ENCODE data around the gene BCLAF3. TPM values are rescaled to one million over a fixed set of nuclear protein-coding genes. Genes with fewer than 3 reads are reported as not detected.
A peak's percentile ranks its signal among the peaks of the same experiment; 100 is the strongest.

Gene BCLAF3
- total and polyA plus RNA-seq, 2 donors (not counting 1 experiment from before 2014, with no cell fraction given): 3.1 to 21.5 TPM

DNA sequence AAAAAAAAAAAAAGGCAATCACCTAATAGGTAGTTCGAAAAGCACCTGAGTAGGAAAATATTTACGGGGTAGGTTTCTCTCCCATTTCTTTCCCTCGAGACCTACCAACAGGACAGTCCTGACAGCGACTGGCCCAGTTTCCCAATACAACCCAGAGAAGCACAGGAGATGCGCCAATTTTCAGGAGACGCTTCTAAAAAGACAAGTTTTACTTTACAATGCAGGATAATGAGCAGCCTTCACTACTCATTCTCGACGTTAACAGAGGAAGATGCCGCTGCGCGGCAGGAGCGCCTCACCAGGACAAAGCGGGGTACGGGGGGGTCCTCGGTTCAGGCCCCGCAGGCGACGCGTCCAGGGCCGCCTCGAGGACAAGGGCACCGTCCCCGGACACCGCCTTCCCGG, 708 bp downstream of the BCLAF3 start:
- H2AFZ ChIP-seq (ENCODE audit: insufficient read depth, low read depth, low read length, poor library complexity, severe bottlenecking): peak overlapping the region; percentile 70
- 4% methylated on average over 20 of the region's 25 CpGs for WGBS (ENCODE audit: insufficient coverage)
- peaks cover 20% of the 10 kb centered on the region for H3K4me1 Mint-ChIP-seq

DNA sequence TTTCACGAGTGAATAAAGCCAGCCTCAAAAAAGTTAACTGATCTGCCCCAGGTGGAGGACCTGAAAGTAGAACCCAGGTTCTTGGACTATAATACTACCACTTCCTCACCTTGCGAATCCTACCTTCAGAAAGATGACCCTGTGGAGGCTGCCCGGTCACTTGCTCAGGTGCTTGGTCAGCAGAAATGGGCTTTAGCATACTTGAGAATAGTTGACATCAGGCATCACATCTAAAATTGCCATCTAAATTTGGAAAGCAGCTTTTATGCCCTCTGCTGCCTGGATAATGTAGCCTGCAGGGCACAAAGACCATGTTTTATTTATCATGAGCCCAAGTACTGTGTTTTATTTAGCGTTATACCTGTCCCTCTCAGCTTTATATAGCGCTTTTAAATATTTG, 3.0 kb downstream of the BCLAF3 start:
- peaks cover 6 to 11% of the 10 kb centered on the region in 2 donors for H3K4me1 ChIP-seq (ENCODE audit: control insufficient read depth in 2 of 2, insufficient read depth in 2 of 2, low read length in 2 of 2)
- ChIA-PET CTCF (interaction anchor here (1.5 kb wide), 1 partner anchor 83 kb away, joined by 5 read pairs; no protein-coding TSS in a partner anchor), POLR2A (no interaction called here)
- TF ChIP-seq EZH2 (IDR thresholded peaks at IDR 0.05; ENCODE audit: borderline replicate concordance, insufficient read depth, low read depth, low read length, poor library complexity, severe bottlenecking): no peak
- TF ChIP-seq, protein P1, sequence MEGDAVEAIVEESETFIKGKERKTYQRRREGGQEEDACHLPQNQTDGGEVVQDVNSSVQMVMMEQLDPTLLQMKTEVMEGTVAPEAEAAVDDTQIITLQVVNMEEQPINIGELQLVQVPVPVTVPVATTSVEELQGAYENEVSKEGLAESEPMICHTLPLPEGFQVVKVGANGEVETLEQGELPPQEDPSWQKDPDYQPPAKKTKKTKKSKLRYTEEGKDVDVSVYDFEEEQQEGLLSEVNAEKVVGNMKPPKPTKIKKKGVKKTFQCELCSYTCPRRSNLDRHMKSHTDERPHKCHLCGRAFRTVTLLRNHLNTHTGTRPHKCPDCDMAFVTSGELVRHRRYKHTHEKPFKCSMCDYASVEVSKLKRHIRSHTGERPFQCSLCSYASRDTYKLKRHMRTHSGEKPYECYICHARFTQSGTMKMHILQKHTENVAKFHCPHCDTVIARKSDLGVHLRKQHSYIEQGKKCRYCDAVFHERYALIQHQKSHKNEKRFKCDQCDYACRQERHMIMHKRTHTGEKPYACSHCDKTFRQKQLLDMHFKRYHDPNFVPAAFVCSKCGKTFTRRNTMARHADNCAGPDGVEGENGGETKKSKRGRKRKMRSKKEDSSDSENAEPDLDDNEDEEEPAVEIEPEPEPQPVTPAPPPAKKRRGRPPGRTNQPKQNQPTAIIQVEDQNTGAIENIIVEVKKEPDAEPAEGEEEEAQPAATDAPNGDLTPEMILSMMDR (IDR thresholded peaks at IDR 0.05): no peak
- Mint-ChIP-seq H3K27ac (no peak overlapping the region), H3K9me3 (ENCODE audit: insufficient read depth) (no peaks in the 10 kb centered on the region), H3K4me3 (no peak overlapping the region), H3K27me3 (no peaks in the 10 kb centered on the region), H3K4me1 (peaks cover 18% of the 10 kb centered on the region)
- no peaks in the 10 kb centered on the region for H3K36me3 ChIP-seq (replicated peaks in 1 of 2; ENCODE audit: control extremely low read depth in 1 of 2, control insufficient read depth in 1 of 2, extremely low read depth in 1 of 2, insufficient read depth in 2 of 2, low read length in 1 of 2)
- no peaks in the 10 kb centered on the region for H3K9me3 ChIP-seq (ENCODE audit: control extremely low read depth in 1 of 3, control insufficient read depth in 2 of 3, insufficient read depth in 1 of 3, low read length in 2 of 3)
- no peak overlapping the region for H3K4me3 ChIP-seq (ENCODE audit: control extremely low read depth in 1 of 5, extremely low read depth in 1 of 5, insufficient read depth in 1 of 5, low read depth in 2 of 5, low read length in 4 of 5)
- no peak overlapping the region for H3K4me2 ChIP-seq (replicated peaks; ENCODE audit: low read depth, low read length, poor library complexity, severe bottlenecking)
- WGBS (ENCODE audit: insufficient coverage): no CpG with 5 or more reads among the region's 5 CpGs
- H3K27me3 ChIP-seq (replicated peaks in 1 of 4; ENCODE audit: control extremely low read depth in 1 of 4, control insufficient read depth in 3 of 4, insufficient read depth in 4 of 4, low read length in 3 of 4): no peaks in the 10 kb centered on the region
- no peaks in the 10 kb centered on the region for H4K20me1 ChIP-seq (ENCODE audit: control insufficient read depth, insufficient read depth, low read length, poor library complexity, severe bottlenecking)
- no peak overlapping the region for H2AFZ ChIP-seq (ENCODE audit: insufficient read depth, low read depth, low read length, poor library complexity, severe bottlenecking)
- ATAC-seq (ENCODE audit: low read depth) (no peak), DNase-seq (no peak)
- peaks cover 25% of the 10 kb centered on the region for H3K79me2 ChIP-seq (ENCODE audit: control insufficient read depth, insufficient read depth, low read length)
- no peak overlapping the region for H3K27ac ChIP-seq (ENCODE audit: low read length in 2 of 2)
- H3K9ac ChIP-seq (ENCODE audit: low read length): no peak overlapping the region
- intact Hi-C loops (cut with micrococcal nuclease): no loop called here

More for the DNA sequence above, 708 bp downstream of the BCLAF3 start:
- Histone ChIP-seq H3K9ac (ENCODE audit: low read length) (peak overlapping the region; percentile 70), H3K79me2 (ENCODE audit: control insufficient read depth, insufficient read depth, low read length) (peaks cover 23% of the 10 kb centered on the region), H3K4me1 (ENCODE audit: control insufficient read depth in 2 of 2, insufficient read depth in 2 of 2, low read length in 2 of 2) (peaks cover 6 to 11% of the 10 kb centered on the region in 2 donors), H3K36me3 (replicated peaks in 1 of 2; ENCODE audit: control extremely low read depth in 1 of 2, control insufficient read depth in 1 of 2, extremely low read depth in 1 of 2, insufficient read depth in 2 of 2, low read length in 1 of 2) (no peaks in the 10 kb centered on the region), H3K4me2 (replicated peaks; ENCODE audit: low read depth, low read length, poor library complexity, severe bottlenecking) (peak overlapping the region; percentile 75), H3K9me3 (ENCODE audit: control extremely low read depth in 1 of 3, control insufficient read depth in 2 of 3, insufficient read depth in 1 of 3, low read length in 2 of 3) (no peaks in the 10 kb centered on the region), H3K27me3 (replicated peaks in 1 of 4; ENCODE audit: control extremely low read depth in 1 of 4, control insufficient read depth in 3 of 4, insufficient read depth in 4 of 4, low read length in 3 of 4) (no peaks in the 10 kb centered on the region), H3K27ac (ENCODE audit: low read length in 2 of 2) (peak overlapping the region; percentile 50 to 69), H4K20me1 (ENCODE audit: control insufficient read depth, insufficient read depth, low read length, poor library complexity, severe bottlenecking) (no peaks in the 10 kb centered on the region), H3K4me3 (ENCODE audit: control extremely low read depth in 1 of 5, extremely low read depth in 1 of 5, insufficient read depth in 1 of 5, low read depth in 2 of 5, low read length in 4 of 5) (peak overlapping the region; percentile 57 to 68 (median 62))
- TF ChIP-seq EZH2 (IDR thresholded peaks at IDR 0.05; ENCODE audit: borderline replicate concordance, insufficient read depth, low read depth, low read length, poor library complexity, severe bottlenecking): no peak
- TF ChIP-seq, protein P1 (IDR thresholded peaks at IDR 0.05): no peak
- H3K27me3 Mint-ChIP-seq: no peaks in the 10 kb centered on the region
- peak overlapping the region; percentile 81 for H3K27ac Mint-ChIP-seq
- ATAC-seq (ENCODE audit: low read depth) (peak; percentile 4), DNase-seq (no peak)
- ChIA-PET POLR2A (no interaction called here), CTCF (no interaction called here)
- peak overlapping the region; percentile 93 for H3K4me3 Mint-ChIP-seq
- H3K9me3 Mint-ChIP-seq (ENCODE audit: insufficient read depth): no peaks in the 10 kb centered on the region
- intact Hi-C loops (cut with micrococcal nuclease): loop anchor here (2.0 kb wide), 2 partner anchors 151 to 1005 kb away; partner anchors contain the start of genes EIF1AX and PHKA2
